ENCODE measurements around the gene CDK6. TPM values are rescaled to one million over a fixed set of nuclear protein-coding genes. Genes with fewer than 3 reads are reported as not detected.

The CDK6 gene
- total RNA-seq, 1 experiment from 2014 or later: 41.4 TPM

DNA sequence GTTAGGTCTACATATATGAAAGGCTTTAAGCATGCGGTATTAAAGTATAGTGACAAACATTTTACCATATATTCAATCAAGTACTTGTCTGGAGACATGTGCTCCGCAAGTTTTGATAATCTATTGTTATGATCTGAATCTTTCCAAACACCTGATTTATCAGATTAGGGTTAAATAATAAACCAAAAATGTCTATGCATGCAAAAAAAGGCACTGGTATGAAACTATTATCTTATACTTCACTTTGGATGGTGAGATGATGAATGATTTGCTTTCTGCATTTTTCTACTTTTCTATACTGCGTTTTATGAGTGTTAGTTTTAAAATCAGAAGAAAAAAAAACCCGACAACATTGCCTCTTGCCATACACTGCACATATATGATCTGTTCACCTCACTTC lies 208.4 kb downstream of the CDK6 start:
- TF ChIP-seq ELF1 (IDR thresholded peaks at IDR 0.05; ENCODE audit: borderline replicate concordance, low read depth) (no peak), ZFX (IDR thresholded peaks at IDR 0.05) (no peak), YY1 (IDR thresholded peaks at IDR 0.05; ENCODE audit: extremely low read depth, insufficient replicate concordance, low read depth, low read length) (no peak), ZNF274 (IDR thresholded peaks at IDR 0.05; ENCODE audit: low read depth, low read length) (no peak), SIN3A (IDR thresholded peaks at IDR 0.05; ENCODE audit: low read depth) (no peak), POLR2AphosphoS5 (IDR thresholded peaks at IDR 0.05; ENCODE audit: low read depth, low read length) (no peak), JUND (IDR thresholded peaks at IDR 0.05) (no peak), SP1 (IDR thresholded peaks at IDR 0.05; ENCODE audit: low read depth) (no peak), CEBPB (IDR thresholded peaks at IDR 0.05; ENCODE audit: low read depth) (no peak), EGR1 (IDR thresholded peaks at IDR 0.05; ENCODE audit: low read depth) (no peak), CBX3 (IDR thresholded peaks at IDR 0.05; ENCODE audit: low read depth) (no peak), FOSL1 (IDR thresholded peaks at IDR 0.05; ENCODE audit: low read depth) (no peak), POLR2A (IDR thresholded peaks at IDR 0.05; ENCODE audit: borderline replicate concordance, extremely low read depth, insufficient read depth, insufficient read length) (no peak), EZH2phosphoT487 (IDR thresholded peaks at IDR 0.05; ENCODE audit: borderline replicate concordance) (no peak)
- TF ChIP-seq, protein P1, sequence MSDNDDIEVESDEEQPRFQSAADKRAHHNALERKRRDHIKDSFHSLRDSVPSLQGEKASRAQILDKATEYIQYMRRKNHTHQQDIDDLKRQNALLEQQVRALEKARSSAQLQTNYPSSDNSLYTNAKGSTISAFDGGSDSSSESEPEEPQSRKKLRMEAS (IDR thresholded peaks at IDR 0.05): no peak
- TF ChIP-seq, protein P2, sequence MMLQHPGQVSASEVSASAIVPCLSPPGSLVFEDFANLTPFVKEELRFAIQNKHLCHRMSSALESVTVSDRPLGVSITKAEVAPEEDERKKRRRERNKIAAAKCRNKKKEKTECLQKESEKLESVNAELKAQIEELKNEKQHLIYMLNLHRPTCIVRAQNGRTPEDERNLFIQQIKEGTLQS (IDR thresholded peaks at IDR 0.05): no peak
- TF ChIP-seq, protein P3, sequence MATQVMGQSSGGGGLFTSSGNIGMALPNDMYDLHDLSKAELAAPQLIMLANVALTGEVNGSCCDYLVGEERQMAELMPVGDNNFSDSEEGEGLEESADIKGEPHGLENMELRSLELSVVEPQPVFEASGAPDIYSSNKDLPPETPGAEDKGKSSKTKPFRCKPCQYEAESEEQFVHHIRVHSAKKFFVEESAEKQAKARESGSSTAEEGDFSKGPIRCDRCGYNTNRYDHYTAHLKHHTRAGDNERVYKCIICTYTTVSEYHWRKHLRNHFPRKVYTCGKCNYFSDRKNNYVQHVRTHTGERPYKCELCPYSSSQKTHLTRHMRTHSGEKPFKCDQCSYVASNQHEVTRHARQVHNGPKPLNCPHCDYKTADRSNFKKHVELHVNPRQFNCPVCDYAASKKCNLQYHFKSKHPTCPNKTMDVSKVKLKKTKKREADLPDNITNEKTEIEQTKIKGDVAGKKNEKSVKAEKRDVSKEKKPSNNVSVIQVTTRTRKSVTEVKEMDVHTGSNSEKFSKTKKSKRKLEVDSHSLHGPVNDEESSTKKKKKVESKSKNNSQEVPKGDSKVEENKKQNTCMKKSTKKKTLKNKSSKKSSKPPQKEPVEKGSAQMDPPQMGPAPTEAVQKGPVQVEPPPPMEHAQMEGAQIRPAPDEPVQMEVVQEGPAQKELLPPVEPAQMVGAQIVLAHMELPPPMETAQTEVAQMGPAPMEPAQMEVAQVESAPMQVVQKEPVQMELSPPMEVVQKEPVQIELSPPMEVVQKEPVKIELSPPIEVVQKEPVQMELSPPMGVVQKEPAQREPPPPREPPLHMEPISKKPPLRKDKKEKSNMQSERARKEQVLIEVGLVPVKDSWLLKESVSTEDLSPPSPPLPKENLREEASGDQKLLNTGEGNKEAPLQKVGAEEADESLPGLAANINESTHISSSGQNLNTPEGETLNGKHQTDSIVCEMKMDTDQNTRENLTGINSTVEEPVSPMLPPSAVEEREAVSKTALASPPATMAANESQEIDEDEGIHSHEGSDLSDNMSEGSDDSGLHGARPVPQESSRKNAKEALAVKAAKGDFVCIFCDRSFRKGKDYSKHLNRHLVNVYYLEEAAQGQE (IDR thresholded peaks at IDR 0.05; ENCODE audit: low read depth): no peak
- TF ChIP-seq, protein P4, sequence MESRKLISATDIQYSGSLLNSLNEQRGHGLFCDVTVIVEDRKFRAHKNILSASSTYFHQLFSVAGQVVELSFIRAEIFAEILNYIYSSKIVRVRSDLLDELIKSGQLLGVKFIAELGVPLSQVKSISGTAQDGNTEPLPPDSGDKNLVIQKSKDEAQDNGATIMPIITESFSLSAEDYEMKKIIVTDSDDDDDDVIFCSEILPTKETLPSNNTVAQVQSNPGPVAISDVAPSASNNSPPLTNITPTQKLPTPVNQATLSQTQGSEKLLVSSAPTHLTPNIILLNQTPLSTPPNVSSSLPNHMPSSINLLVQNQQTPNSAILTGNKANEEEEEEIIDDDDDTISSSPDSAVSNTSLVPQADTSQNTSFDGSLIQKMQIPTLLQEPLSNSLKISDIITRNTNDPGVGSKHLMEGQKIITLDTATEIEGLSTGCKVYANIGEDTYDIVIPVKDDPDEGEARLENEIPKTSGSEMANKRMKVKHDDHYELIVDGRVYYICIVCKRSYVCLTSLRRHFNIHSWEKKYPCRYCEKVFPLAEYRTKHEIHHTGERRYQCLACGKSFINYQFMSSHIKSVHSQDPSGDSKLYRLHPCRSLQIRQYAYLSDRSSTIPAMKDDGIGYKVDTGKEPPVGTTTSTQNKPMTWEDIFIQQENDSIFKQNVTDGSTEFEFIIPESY (IDR thresholded peaks at IDR 0.05; ENCODE audit: extremely low read depth, insufficient replicate concordance, low read length): no peak
- TF ChIP-seq, protein P5, sequence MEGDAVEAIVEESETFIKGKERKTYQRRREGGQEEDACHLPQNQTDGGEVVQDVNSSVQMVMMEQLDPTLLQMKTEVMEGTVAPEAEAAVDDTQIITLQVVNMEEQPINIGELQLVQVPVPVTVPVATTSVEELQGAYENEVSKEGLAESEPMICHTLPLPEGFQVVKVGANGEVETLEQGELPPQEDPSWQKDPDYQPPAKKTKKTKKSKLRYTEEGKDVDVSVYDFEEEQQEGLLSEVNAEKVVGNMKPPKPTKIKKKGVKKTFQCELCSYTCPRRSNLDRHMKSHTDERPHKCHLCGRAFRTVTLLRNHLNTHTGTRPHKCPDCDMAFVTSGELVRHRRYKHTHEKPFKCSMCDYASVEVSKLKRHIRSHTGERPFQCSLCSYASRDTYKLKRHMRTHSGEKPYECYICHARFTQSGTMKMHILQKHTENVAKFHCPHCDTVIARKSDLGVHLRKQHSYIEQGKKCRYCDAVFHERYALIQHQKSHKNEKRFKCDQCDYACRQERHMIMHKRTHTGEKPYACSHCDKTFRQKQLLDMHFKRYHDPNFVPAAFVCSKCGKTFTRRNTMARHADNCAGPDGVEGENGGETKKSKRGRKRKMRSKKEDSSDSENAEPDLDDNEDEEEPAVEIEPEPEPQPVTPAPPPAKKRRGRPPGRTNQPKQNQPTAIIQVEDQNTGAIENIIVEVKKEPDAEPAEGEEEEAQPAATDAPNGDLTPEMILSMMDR (IDR thresholded peaks at IDR 0.05 in 2 of 3, conservative IDR thresholded peaks at IDR 0.05 in 1 of 3; ENCODE audit: borderline replicate concordance in 1 of 3, insufficient read depth in 1 of 3, low read depth in 2 of 3, low read length in 2 of 3): no peak
- Histone ChIP-seq H3K4me2 (ENCODE audit: low read length) (no peak overlapping the region), H3K27ac (ENCODE audit: low read depth, low read length) (no peak overlapping the region), H3K9ac (ENCODE audit: low read length) (no peak overlapping the region), H2AFZ (ENCODE audit: low read depth, low read length, poor library complexity, severe bottlenecking) (no peak overlapping the region), H3K79me2 (ENCODE audit: insufficient read depth, low read length) (peaks cover 7% of the 10 kb centered on the region; the same call in 1 of the 2 replicates), H3K9me3 (ENCODE audit: control insufficient read depth in 1 of 2, insufficient read depth in 1 of 2, low read depth in 1 of 2, low read length in 2 of 2) (peaks cover 0 to 4% of the 10 kb centered on the region in 2 experiments; a peak in 1 of 4 replicates), H3K36me3 (ENCODE audit: control insufficient read depth in 1 of 2, insufficient read depth in 2 of 2, low read length in 2 of 2) (peaks cover 0 to 15% of the 10 kb centered on the region in 2 experiments; a peak in 1 of 4 replicates), H3K4me1 (ENCODE audit: control insufficient read depth in 1 of 2, insufficient read depth in 2 of 2, low read length in 2 of 2) (peaks cover 10 to 27% of the 10 kb centered on the region in 2 experiments), H3K9me2 (ENCODE audit: insufficient read depth) (no peaks in the 10 kb centered on the region), H3K27me3 (ENCODE audit: insufficient read depth, low read length) (no peaks in the 10 kb centered on the region), H3K4me3 (replicated peaks in 1 of 2; ENCODE audit: low read depth in 1 of 2, low read length in 2 of 2) (no peak overlapping the region), H4K20me1 (ENCODE audit: insufficient read depth) (no peaks in the 10 kb centered on the region)
- no TSS peak for BruUV-seq (replicated peaks)
- DNase-seq (ENCODE audit: low read depth, low spot score) (no peak), ATAC-seq (no peak)
- intact Hi-C loops (cut with micrococcal nuclease): no loop called here
- ChIA-PET CTCF (interaction anchor here (0.7 kb wide), 1 partner anchor 94 kb away, joined by 3 read pairs; no protein-coding TSS in a partner anchor), POLR2A (no interaction called here), RAD21 (ENCODE audit: low non-redundant PET in 1 of 2, low total read pairs in 2 of 2, uncharacterized antibody in 2 of 2, unreplicated experiment in 2 of 2) (no interaction called here)

Data from HCT116 (cell line).